Stromal cell of bone marrow (primary cell): Measurements from ENCODE around the gene MAGEB10.
"Not testable (repeated sequence)": the region's sequence is repeated elsewhere in the genome, so short reads cannot be mapped to it uniquely, and the experiment has no call there.

Source experiments
- DNase-seq: peaks from one replicate; pipeline ENCODE4 v3.0.0-alpha.2; 2012; ENCODE audit warnings: low read depth

The MAGEB10 gene, protein sequence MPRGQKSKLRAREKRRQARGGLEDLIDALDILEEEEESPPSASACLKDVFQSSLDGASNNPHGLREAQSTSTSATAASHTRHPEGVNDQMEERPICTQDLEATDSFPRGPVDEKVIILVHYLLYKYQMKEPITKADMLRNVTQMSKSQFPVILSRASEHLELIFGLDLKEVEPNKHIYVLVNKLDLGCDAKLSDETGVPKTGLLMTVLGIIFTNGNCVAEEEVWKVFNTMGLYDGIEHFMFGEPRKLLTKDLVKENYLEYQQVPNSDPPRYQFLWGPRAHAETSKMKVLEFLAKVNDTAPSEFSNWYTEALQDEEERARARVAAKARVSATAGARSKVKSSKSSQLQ

DNA sequence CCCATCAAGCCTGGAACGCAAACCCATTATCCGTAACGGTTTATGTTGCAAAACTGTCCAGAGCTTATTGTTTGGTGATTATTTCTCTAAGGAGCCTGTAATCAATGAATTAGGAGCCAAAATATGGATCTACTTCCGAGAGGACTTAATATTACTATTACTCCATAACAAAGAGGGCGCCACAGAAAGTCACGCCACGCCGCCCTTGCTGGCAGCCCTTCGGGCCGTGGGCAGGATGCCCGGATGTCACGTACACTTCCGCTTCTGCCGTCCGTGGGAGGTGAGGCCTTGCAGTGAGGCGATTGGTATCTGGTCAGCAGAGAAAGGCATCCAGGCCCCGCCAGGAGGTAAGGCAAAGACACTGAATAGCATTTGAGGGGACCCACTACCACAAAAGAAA is at the start of gene MAGEB10:
TSS of gene MAGEB10 (plus strand) at position 301 of the 400 bp plus-strand sequence. CDS start 13,317 bp downstream, outside the sequence.
- DNase-seq = no peak

DNA sequence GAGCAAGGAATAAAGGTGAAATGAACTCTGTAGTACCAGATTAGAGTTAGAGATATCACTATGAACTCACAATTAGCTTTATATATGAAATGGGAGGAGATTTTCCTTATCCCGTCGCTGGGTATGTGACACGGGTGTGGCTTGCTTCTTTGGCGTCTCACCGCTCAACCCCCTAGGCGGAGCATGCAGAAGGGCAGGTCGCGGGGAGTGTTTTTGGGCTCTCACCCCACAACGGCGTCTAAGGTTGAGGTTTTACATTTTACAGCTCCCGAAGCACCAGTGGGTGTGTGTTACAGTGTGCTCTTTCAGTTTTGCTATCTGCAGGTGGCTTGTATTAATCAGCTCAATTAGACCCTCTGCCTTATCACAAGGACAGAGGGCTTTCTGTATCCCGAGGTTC is 42.1 kb upstream of the MAGEB10 start:
- no peak for DNase-seq

DNA sequence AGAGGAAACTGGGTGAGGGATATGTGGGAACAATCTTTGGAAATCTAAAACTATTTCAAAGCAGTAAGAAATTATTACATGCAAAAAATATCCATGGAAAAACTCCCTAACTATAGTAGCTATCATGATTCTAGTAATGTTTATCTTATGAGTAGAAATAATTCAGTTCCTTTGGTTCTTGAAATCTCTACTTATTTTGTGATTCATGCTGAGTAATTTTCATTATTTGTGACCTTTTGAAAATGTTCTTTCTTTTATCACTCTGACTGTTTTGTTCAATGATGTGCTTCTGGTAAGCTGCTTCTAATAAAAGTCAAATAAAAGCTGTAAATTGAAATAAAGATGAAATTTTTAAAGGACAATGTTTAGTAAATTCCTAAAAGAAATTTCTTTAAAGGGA is 40.4 kb upstream of the MAGEB10 start:
- peak; percentile 4 for DNase-seq

DNA sequence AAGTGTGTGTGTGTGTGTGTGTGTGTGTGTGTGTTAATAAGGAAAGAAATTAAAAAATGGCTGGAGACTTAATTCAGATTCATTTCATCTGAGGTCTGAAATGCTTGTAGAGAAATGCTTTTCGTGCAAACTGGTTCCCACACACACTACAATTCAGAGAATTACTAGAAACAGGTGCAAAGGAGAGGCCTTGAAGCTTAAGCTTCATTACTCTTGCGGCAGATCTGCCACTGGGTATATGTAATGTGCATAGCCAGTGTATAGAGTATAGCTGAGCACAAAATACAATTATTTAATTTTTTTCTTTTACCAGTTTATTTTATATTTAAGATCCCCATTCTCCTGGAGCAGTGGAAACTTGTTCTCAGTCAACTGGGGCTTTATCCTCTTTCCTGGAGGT is 31.8 kb upstream of the MAGEB10 start:
- no peak for DNase-seq

DNA sequence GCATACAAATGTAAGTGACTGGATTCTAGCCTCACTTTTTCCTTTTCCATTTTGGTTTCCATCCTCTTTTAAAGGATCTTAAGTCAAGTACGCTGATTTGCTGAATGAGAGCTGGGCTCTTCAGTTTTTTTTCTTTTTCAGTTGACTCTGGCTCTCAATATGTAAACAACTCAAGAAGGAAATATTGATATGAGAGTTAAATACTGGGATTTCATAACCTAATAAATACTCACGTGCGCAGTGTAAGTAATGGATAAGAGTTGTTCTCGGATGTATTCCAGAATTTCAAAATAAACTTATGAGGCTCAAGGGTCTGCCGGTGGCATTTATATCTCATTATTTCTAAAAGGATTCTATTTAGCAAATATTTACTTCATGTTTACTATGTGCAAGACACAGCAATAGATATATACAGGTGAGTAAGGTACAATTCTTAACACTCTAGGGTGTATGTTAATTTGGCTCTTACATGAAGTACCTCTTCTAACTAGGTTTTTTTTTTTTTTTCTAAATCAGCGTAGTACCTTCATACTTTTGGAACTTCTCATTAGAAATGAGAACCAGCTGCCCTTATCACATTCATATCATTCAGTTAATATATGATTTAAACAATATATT is 11.0 kb upstream of the MAGEB10 start:
- no peak for DNase-seq

DNA sequence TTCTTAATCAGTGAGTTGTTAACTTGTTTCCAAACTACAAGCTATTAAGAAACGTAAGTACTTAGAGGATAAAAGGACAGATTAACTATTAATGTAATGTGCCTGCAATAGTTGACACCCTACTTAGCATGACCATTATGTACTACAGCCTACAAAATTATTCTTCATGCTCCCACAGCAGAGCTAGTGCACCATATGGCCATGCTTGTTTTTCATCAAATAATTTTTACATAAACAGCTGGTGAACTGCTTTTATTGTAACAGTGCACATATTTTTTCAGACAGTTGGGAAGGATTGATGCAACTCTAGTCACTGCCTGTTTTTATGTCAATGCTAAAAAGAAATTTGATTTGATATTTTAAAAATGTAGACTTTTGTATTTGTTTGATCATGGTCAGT is 10.2 kb upstream of the MAGEB10 start:
- DNase-seq = no peak

DNA sequence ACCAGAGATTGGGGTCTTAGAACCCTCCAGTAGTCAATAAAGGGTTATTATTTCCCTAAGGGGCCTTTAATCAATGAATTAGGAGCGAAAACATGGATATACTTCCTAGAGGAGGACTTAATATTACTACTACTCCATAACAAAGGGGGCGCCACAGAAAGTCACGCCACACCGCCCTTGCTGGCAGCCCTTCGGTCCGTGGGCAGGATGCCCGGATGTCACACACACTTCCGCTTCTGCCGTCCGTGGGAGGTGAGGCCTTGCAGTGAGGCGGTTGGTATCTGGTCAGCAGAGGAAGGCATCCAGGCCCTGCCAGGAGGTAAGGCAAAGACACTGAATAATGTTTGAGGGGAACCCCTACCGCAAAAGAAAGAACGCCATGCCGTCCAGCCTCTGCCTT is 436 bp downstream of the MAGEB10 start:
- DNase-seq = no peak

DNA sequence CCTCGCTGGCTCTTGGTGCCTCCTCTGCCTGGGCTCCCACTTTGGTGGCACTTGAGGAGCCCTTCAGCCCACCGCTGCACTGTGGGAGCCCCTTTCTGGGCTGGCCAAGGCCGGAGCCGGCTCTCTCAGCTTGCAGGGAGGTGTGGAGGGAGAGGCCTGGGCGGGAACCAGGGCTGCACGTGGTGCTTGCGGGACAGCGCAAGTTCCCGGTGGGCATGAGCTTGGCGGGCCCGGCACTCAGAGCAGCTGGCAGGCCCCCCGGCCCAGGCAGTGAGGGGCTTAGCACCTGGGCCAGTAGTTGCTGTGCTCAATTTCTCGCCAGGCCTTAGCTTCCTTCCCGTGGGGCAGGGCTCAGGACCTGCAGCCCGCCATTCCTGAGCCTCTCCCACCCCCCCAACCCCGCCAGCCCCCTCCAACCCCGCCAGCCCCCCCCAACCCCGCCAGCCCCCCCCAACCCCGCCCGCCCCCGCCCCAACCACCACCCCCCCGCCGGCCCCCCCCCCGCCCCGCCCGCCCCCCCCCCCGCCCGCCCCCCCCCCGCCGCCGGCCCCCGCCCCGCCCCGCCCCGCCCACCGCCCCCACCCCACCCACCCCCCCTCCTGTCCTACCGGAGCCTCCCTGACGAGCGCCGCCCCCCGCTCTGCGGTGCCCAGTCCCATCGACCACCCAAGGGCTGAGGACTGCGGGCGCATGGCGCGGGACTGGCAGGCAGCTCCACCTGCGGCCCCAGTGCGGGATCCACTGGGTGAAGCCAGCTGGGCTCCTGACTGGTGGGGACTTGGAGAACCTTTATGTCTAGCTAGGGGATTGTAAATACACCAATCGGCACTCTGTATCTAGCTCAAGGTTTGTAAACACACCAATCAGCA is 1.4 kb downstream of the MAGEB10 start:
- not testable (repeated sequence) for DNase-seq

DNA sequence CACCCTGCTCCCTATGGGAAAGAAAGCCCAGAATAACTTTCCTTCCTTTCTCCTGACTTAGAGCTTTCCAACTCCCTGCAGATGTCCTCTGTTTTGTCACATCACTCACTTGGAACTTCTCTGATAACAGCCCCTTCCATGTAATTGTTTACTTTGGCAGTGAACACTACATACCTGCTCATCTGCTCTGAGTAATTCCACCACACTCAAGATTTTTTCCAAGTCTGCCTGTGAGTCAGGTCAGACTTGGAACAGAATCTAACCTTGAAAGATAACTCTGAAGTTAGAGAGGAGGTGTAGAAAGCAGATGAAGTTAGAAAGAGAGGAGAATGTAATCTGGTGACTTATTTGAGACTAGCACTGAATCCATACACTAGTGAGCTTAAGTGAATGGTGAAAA is 7.4 kb downstream of the MAGEB10 start:
- DNase-seq = no peak

DNA sequence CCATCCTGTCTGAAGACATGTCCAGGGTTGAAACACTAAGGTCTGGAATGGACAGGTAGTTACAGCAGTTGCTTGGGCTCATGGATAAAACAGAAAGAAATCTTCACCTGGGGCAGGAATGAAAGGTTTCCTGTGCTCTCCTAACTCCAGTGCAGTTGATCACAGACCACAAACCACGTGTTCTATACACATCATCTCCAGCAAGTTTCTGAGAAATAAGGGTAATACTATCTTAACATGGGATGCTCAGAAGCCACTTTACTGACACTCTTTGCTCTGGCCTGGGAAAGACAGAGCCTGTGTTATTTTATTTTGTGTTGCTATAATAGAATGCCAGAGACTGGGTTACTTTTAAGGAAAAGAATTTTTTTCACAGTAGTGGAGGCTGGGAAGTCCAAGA is 16.0 kb downstream of the MAGEB10 start:
- no peak for DNase-seq

DNA sequence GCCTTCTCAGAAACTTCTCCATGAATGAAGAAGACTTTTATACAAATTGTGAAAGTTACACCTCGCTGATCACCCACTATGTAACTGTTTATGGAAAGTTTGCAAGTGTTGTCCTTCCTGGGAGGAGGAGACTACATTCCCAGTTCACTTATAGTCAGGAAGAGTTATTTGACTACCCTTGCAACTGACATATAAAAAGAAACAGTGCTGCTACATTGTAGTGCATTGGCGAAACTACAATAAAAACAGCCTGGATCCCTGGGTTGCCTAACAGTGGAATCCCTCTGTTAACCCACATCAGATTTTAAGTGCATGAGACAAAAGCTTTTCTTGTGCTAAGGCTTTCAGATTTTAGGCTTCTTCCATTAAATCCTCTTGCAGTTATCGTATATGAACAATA is 30.4 kb downstream of the MAGEB10 start:
- DNase-seq = no peak

DNA sequence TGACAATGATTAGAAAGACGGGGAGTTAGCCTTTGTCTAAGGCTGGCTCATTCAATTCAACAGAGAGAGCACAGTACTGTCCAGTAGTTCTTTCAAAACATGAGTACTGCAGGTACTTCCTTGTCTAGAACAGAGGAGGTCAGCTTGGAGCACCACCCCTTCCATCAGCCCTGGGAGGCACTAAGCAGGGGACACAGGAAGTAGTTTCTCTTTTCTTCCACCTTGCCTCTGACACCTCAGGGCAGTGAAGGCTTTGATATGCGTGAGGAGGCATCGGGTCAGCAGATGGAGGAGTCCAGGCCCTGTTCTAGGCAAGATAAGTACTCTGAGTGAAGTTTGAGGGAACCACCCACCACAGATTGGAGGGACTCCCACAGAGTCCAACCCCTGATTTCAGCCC is 33.1 kb downstream of the MAGEB10 start:
- no peak for DNase-seq

DNA sequence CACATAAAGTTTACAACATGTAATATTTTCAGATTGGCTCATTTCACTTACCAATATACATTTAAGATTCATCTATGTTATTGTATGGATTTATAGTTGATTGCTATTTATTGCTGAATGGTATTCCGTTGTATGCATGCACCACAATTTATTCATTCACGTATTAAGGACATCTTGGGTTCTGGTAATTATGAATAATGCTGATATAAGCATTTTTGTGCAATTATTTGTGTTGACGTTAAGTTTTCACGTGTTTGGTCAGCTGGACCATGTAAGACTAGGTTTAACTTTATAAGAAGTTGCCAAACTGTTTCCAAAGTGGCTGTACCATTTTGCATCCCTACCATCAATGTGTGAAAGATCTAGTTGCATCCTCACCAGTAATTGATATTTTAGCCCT is 35.1 kb downstream of the MAGEB10 start:
- DNase-seq = no peak

DNA sequence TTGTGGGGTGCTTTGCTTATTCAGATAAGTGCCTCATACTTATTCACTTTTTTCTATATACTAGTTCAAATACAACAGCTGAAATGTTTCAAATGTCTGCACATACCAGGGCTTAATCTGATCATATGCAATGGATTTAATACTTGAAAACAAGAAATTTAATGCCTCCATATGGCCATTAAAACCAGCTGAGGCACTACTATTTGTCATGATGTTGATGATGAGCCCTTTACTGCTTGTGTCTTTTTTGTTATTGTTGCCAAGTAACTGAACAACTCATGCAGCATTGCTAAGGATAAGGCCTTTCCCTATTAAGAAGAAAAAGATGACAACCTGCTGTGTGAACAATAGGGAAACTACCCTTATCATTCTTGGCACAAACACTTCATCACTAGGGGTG is 52.5 kb downstream of the MAGEB10 start:
- no peak for DNase-seq

DNA sequence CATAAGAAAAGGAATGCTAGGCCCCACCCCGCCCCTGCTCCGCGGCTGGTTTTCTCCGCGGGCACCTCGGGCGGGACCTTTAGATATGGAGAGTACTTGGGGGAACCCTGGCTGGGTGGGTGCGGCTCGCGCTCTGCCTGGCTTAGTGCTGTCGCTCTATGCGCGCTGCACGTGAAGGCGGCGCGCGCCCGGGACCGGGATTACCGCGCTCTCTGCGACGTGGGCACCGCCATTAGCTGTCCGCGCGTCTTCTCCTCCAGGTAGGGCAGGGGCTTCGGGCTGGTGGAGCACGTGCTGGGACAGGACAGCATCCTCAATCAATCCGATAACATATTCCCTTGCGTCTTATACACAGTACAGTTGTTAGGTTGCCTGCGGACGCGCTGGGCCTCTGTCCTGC is 56.0 kb downstream of the MAGEB10 start:
- no peak for DNase-seq
